K562 (cell line): Measurements from ENCODE around the gene LRRC41. TPM values are rescaled to one million over a fixed set of nuclear protein-coding genes. Genes with fewer than 3 reads are reported as not detected.
A peak's percentile ranks its signal among the peaks of the same experiment; 100 is the strongest.

Experiments used
- CCAR2 ChIP-seq: fragments of 200-400 bp; formaldehyde crosslinking; IDR thresholded peaks from 2 replicates; pipeline ENCODE4 v1.6.1; 2017; ENCODE audit warnings: mild to moderate bottlenecking, low read depth, low read length
- CTBP1 ChIP-seq: fragments of 450-650 bp; IDR thresholded peaks from 2 replicates; pipeline ENCODE4 v1.6.1; 2016; ENCODE audit warnings: borderline replicate concordance
- KDM2B ChIP-seq: fragments of 250-450 bp; sonication (Bioruptor Pico); IDR thresholded peaks from 2 replicates; pipeline ENCODE4 v1.8.0; 2021; ENCODE audit warnings: mild to moderate bottlenecking, moderate library complexity
- MAX ChIP-seq: sonication (generic); formaldehyde crosslinking; IDR thresholded peaks from 2 replicates; pipeline ENCODE4 v1.9.0; 2022; ENCODE audit warnings: mild to moderate bottlenecking, missing genetic modification reagents
- MIER1 ChIP-seq: fragments of 450-650 bp; IDR thresholded peaks from 2 replicates; pipeline ENCODE4 v1.6.1; 2016; ENCODE audit warnings: antibody characterized with exemption, mild to moderate bottlenecking, low read depth
- MLLT1 ChIP-seq, 2 experiments: fragments of 450-650 bp; IDR thresholded peaks; 2 replicates each; pipeline ENCODE4 v1.6.1; 2016
- NCOA1 ChIP-seq: fragments of 450-650 bp; IDR thresholded peaks from 2 replicates; pipeline ENCODE4 v1.6.1; 2016; ENCODE audit warnings: low read depth
- RBM34 ChIP-seq: fragments of 200-400 bp; formaldehyde crosslinking; IDR thresholded peaks from 2 replicates; pipeline ENCODE4 v1.6.1; 2018; ENCODE audit warnings: low read length, borderline replicate concordance; ENCODE audit not compliant: insufficient read depth
- TEAD4 ChIP-seq, 2 experiments: sonication (generic) in 1 of 2; formaldehyde crosslinking in 1 of 2; IDR thresholded peaks; 2 replicates each; pipeline versions ENCODE4 v1.6.1 to v1.8.0; 2012 to 2022; ENCODE audit warnings: borderline replicate concordance in 1 of 2, inconsistent platforms in 1 of 2, low read length in 1 of 2, mild to moderate bottlenecking in 1 of 2, missing genetic modification reagents in 1 of 2
- ZNF124 ChIP-seq: sonication (generic); formaldehyde crosslinking; IDR thresholded peaks from 2 replicates; pipeline ENCODE4 v1.8.1; 2022; ENCODE audit warnings: missing genetic modification reagents
- ZNF282 ChIP-seq: sonication (generic); formaldehyde crosslinking; IDR thresholded peaks from 2 replicates; pipeline ENCODE4 v1.8.1; 2023; ENCODE audit warnings: missing genetic modification reagents
- polyA plus RNA-seq, 8 experiments: library from polyadenylated mRNA; depleted of rRNA in 4 of 8; stranded (reverse) in 5 of 8; unstranded in 3 of 8; fragments of >200 nt; fragmentation: Nextera tagmentation in 2 of 8; fragmentation: Illumina TruSeq in 1 of 8; extraction: Ambion mirVana in 2 of 8; extraction: Trizol in 1 of 8; gene quantifications; 2 replicates each; pipeline versions ENCODE4 v1.2.1 to v1.2.3, GENCODE V29; 2011 to 2014; ENCODE audit warnings: inconsistent platforms in 1 of 8, missing spikeins in 1 of 8
- total RNA-seq, 7 experiments: library from RNA; depleted of rRNA in 6 of 7; stranded (reverse); fragments of >200 nt in 6 of 7; fragmentation: Illumina TruSeq in 2 of 7; extraction: Trizol in 2 of 7; gene quantifications; 2 replicates each; pipeline versions ENCODE4 v1.2.1 to v1.2.3, GENCODE V29; 2011 to 2021; ENCODE audit warnings: low replicate concordance in 1 of 7
- TF ChIP-seq, protein P1 (sequence below): sonication (generic); formaldehyde crosslinking; IDR thresholded peaks from 2 replicates; pipeline ENCODE4 v1.8.0; 2022; ENCODE audit warnings: mild to moderate bottlenecking, missing genetic modification reagents
- TF ChIP-seq, protein P2 (sequence below), 2 experiments: fragments of 150-350 bp in 1 of 2; IDR thresholded peaks; 2 replicates each; pipeline ENCODE4 v1.6.1; 2012 to 2016; ENCODE audit warnings: low read depth in 2 of 2, low read length in 2 of 2, mild to moderate bottlenecking in 1 of 2, moderate library complexity in 1 of 2
- TF ChIP-seq, protein P3 (sequence below), 2 experiments: fragments of 200-800 bp in 1 of 2; sonication (Bioruptor generic) in 1 of 2; sonication (generic) in 1 of 2; formaldehyde crosslinking in 1 of 2; IDR thresholded peaks in 1 of 2; conservative IDR thresholded peaks in 1 of 2; 2 replicates each; pipeline versions ENCODE4 v1.5.0 to v1.6.1; 2016 to 2020; ENCODE audit warnings: missing compliant biosample characterization in 1 of 2, missing genetic modification characterization in 1 of 2, missing genetic modification reagents in 1 of 2

Gene LRRC41
- total and polyA plus RNA-seq, 9 of the 15 experiments (the other 6 are each of a cell fraction or from before 2014, with no cell fraction given): 10.5 to 64.7 (median 44.2) TPM

DNA sequence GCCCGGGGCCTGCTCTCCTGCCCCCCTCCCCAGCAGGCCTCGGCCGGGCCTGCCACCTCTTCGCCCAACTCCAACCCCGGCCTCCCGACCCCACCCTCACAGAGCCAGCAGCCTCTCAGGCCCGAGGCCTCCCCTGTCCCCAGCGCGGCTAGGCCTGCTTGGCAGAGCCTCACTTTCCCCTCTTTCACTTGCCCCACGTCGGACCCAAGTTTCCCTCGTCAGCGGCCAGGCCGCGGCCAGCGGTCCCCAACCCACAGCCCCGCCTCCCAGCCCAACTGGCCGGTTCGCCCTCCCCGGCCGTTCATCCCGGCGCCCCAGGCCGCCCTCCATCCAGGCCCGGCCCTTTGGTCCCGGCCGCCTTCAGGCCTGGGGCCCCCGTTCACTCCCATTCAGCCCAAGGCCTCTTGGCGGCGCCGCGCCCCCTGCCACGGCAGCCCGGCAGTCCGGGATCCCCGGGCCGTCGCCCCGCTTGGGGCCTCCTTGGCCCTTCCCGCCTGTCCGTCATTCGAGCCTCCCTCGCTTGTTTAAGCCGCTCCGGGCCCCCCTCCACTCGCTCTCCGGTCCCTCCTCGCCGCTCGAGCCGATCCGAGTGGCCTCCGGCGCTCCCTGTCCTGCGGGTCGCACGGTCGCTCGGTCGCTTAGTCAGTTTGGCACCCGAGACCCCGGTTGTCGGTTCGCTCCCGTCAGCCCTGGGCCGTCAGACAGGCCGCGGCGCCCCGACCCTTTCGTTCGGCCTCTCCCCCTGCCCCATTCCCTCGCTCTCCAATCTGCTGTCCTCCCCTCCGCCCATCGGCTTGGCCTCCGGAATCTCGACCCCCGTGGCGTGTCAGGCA, 1.4 kb downstream of the LRRC41 start (continued):
- TF ChIP-seq CTBP1 (peak; percentile 41; the same call in 1 of the 2 replicates), MIER1 (no peak), ZNF124 (CRISPR knock-in tag) (peak; percentile 59; the same call in 1 of the 2 replicates), MLLT1 (IDR thresholded peaks at IDR 0.05) (peak; percentile 34 to 78; a peak in 2 of 4 replicates), CCAR2 (no peak), TEAD4 (IDR thresholded peaks at IDR 0.05; ENCODE audit: low read length) (no peak), TEAD4 (CRISPR knock-in tag; IDR thresholded peaks at IDR 0.05; ENCODE audit: borderline replicate concordance) (no peak), MAX (no peak), KDM2B (no peak), RBM34 (0 out of 2 replicates have a peak, but pooled peaks have one; percentile 85), NCOA1 (peak; percentile 13; the same call in 1 of the 2 replicates), ZNF282 (CRISPR knock-in tag) (peak; percentile 89; the same call in 1 of the 2 replicates)
- TF ChIP-seq, protein P1, sequence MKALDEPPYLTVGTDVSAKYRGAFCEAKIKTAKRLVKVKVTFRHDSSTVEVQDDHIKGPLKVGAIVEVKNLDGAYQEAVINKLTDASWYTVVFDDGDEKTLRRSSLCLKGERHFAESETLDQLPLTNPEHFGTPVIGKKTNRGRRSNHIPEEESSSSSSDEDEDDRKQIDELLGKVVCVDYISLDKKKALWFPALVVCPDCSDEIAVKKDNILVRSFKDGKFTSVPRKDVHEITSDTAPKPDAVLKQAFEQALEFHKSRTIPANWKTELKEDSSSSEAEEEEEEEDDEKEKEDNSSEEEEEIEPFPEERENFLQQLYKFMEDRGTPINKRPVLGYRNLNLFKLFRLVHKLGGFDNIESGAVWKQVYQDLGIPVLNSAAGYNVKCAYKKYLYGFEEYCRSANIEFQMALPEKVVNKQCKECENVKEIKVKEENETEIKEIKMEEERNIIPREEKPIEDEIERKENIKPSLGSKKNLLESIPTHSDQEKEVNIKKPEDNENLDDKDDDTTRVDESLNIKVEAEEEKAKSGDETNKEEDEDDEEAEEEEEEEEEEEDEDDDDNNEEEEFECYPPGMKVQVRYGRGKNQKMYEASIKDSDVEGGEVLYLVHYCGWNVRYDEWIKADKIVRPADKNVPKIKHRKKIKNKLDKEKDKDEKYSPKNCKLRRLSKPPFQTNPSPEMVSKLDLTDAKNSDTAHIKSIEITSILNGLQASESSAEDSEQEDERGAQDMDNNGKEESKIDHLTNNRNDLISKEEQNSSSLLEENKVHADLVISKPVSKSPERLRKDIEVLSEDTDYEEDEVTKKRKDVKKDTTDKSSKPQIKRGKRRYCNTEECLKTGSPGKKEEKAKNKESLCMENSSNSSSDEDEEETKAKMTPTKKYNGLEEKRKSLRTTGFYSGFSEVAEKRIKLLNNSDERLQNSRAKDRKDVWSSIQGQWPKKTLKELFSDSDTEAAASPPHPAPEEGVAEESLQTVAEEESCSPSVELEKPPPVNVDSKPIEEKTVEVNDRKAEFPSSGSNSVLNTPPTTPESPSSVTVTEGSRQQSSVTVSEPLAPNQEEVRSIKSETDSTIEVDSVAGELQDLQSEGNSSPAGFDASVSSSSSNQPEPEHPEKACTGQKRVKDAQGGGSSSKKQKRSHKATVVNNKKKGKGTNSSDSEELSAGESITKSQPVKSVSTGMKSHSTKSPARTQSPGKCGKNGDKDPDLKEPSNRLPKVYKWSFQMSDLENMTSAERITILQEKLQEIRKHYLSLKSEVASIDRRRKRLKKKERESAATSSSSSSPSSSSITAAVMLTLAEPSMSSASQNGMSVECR (CRISPR knock-in tag): peak; percentile 61; the same call in 1 of the 2 replicates
- TF ChIP-seq, protein P2, sequence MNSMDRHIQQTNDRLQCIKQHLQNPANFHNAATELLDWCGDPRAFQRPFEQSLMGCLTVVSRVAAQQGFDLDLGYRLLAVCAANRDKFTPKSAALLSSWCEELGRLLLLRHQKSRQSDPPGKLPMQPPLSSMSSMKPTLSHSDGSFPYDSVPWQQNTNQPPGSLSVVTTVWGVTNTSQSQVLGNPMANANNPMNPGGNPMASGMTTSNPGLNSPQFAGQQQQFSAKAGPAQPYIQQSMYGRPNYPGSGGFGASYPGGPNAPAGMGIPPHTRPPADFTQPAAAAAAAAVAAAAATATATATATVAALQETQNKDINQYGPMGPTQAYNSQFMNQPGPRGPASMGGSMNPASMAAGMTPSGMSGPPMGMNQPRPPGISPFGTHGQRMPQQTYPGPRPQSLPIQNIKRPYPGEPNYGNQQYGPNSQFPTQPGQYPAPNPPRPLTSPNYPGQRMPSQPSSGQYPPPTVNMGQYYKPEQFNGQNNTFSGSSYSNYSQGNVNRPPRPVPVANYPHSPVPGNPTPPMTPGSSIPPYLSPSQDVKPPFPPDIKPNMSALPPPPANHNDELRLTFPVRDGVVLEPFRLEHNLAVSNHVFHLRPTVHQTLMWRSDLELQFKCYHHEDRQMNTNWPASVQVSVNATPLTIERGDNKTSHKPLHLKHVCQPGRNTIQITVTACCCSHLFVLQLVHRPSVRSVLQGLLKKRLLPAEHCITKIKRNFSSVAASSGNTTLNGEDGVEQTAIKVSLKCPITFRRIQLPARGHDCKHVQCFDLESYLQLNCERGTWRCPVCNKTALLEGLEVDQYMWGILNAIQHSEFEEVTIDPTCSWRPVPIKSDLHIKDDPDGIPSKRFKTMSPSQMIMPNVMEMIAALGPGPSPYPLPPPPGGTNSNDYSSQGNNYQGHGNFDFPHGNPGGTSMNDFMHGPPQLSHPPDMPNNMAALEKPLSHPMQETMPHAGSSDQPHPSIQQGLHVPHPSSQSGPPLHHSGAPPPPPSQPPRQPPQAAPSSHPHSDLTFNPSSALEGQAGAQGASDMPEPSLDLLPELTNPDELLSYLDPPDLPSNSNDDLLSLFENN (IDR thresholded peaks at IDR 0.05; ENCODE audit: low read depth in 2 of 2, low read length in 2 of 2): no peak; a peak in 1 of 4 replicates
- TF ChIP-seq, protein P3, sequence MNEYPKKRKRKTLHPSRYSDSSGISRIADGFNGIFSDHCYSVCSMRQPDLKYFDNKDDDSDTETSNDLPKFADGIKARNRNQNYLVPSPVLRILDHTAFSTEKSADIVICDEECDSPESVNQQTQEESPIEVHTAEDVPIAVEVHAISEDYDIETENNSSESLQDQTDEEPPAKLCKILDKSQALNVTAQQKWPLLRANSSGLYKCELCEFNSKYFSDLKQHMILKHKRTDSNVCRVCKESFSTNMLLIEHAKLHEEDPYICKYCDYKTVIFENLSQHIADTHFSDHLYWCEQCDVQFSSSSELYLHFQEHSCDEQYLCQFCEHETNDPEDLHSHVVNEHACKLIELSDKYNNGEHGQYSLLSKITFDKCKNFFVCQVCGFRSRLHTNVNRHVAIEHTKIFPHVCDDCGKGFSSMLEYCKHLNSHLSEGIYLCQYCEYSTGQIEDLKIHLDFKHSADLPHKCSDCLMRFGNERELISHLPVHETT (CRISPR knock-in tag; conservative IDR thresholded peaks at IDR 0.05 in 1 of 2, IDR thresholded peaks at IDR 0.05 in 1 of 2): peak; percentile 32 to 43; a peak in 1 of 4 replicates
